Measurements from ENCODE around the gene MRPS21. TPM values are rescaled to one million over a fixed set of nuclear protein-coding genes. Genes with fewer than 3 reads are reported as not detected.

Gene MRPS21
- total RNA-seq = 41.9 and 43.1 TPM in 2 replicates
- 82.5 and 88.4 TPM in 2 replicates for polyA plus RNA-seq

GRCh38 chr1:150293433-150294253 is at the start of gene MRPS21:
TSS of gene MRPS21 (plus strand) at chr1:150293861. CDS start at chr1:150294367, 506 bp downstream.
- peak; percentile 95 for DNase-seq (ENCODE audit: low spot score)
- peaks cover 16% of the 10 kb centered on the region for H3K4me1 ChIP-seq (ENCODE audit: insufficient read depth)
- no peaks in the 10 kb centered on the region for H3K9me2 ChIP-seq (replicated peaks; ENCODE audit: insufficient read depth)
- no peak for TF ChIP-seq CTCF (IDR thresholded peaks at IDR 0.05; ENCODE audit: poor library complexity)
- no peak for TF ChIP-seq EZH2 (IDR thresholded peaks at IDR 0.05; ENCODE audit: borderline replicate concordance)
- no peak for TF ChIP-seq EZH2phosphoT487 (IDR thresholded peaks at IDR 0.05; ENCODE audit: low read depth, severe bottlenecking, unreplicated experiment)
- peak within 1 kb of the TSS; percentile 89 for H3K27ac ChIP-seq
- no peaks in the 10 kb centered on the region for H3K27me3 ChIP-seq
- peak within 1 kb of the TSS; percentile 91 for H2AFZ ChIP-seq
- peaks cover 31% of the 10 kb centered on the region for H3K79me2 ChIP-seq
- H3K36me3 ChIP-seq (replicated peaks; ENCODE audit: insufficient read depth, low read depth) = no peaks in the 10 kb centered on the region
- H4K20me1 ChIP-seq (ENCODE audit: insufficient read depth, poor library complexity, severe bottlenecking) = no peaks in the 10 kb centered on the region
- H3K9me3 ChIP-seq (ENCODE audit: low read depth) = no peaks in the 10 kb centered on the region
- H3K4me2 ChIP-seq = peak within 1 kb of the TSS; percentile 96
- H3K4me3 ChIP-seq = peak within 1 kb of the TSS; percentile 48
- 12% methylated on average over 43 of the region's 43 CpGs for WGBS (ENCODE audit: low lambda C conversion rate, missing lambda C conversion rate)

- TF ChIP-seq CTCF (IDR thresholded peaks at IDR 0.05; ENCODE audit: poor library complexity) = no peak
- no peak for TF ChIP-seq EZH2 (IDR thresholded peaks at IDR 0.05; ENCODE audit: borderline replicate concordance)
- TF ChIP-seq EZH2phosphoT487 (IDR thresholded peaks at IDR 0.05; ENCODE audit: low read depth, severe bottlenecking, unreplicated experiment) = no peak
- Histone ChIP-seq H3K27ac (no peak overlapping the region), H3K36me3 (replicated peaks; ENCODE audit: insufficient read depth, low read depth) (no peaks in the 10 kb centered on the region), H3K79me2 (no peaks in the 10 kb centered on the region), H3K9me2 (replicated peaks; ENCODE audit: insufficient read depth) (no peaks in the 10 kb centered on the region), H4K20me1 (ENCODE audit: insufficient read depth, poor library complexity, severe bottlenecking) (no peaks in the 10 kb centered on the region), H3K4me2 (no peak overlapping the region), H3K4me3 (no peak overlapping the region), H3K27me3 (no peaks in the 10 kb centered on the region), H3K4me1 (ENCODE audit: insufficient read depth) (no peaks in the 10 kb centered on the region), H3K9me3 (ENCODE audit: low read depth) (no peaks in the 10 kb centered on the region), H2AFZ (no peak overlapping the region)
- 82% methylated on average over 2 of the region's 2 CpGs for WGBS (ENCODE audit: low lambda C conversion rate, missing lambda C conversion rate)
- DNase-seq (ENCODE audit: low spot score) = no peak
These were observed 43.7 kb upstream of the MRPS21 start for GRCh38 chr1:150249936-150250335.

GRCh38 chr1:150256198-150256553 is 37.5 kb upstream of the MRPS21 start:
- H3K27ac ChIP-seq = peak overlapping the region; percentile 51
- no peak for DNase-seq (ENCODE audit: low spot score)
- peaks cover 48% of the 10 kb centered on the region for H3K4me1 ChIP-seq (ENCODE audit: insufficient read depth)
- no peaks in the 10 kb centered on the region for H3K36me3 ChIP-seq (replicated peaks; ENCODE audit: insufficient read depth, low read depth)
- H3K4me3 ChIP-seq = no peak overlapping the region
- 4% methylated on average over 1 of the region's 1 CpG for WGBS (ENCODE audit: low lambda C conversion rate, missing lambda C conversion rate)
- peak overlapping the region; percentile 76 for H3K4me2 ChIP-seq
- no peak for TF ChIP-seq CTCF (IDR thresholded peaks at IDR 0.05; ENCODE audit: poor library complexity)
- no peak for TF ChIP-seq EZH2phosphoT487 (IDR thresholded peaks at IDR 0.05; ENCODE audit: low read depth, severe bottlenecking, unreplicated experiment)
- TF ChIP-seq EZH2 (IDR thresholded peaks at IDR 0.05; ENCODE audit: borderline replicate concordance) = no peak
- H3K9me2 ChIP-seq (replicated peaks; ENCODE audit: insufficient read depth) = no peaks in the 10 kb centered on the region
- no peaks in the 10 kb centered on the region for H3K27me3 ChIP-seq
- no peaks in the 10 kb centered on the region for H3K9me3 ChIP-seq (ENCODE audit: low read depth)
- H4K20me1 ChIP-seq (ENCODE audit: insufficient read depth, poor library complexity, severe bottlenecking) = no peaks in the 10 kb centered on the region
- H2AFZ ChIP-seq = peak overlapping the region; percentile 75
- no peaks in the 10 kb centered on the region for H3K79me2 ChIP-seq
